Transverse colon (tissue), 4 donors: ENCODE data around the gene ELK4. TPM values are rescaled to one million over a fixed set of nuclear protein-coding genes. Genes with fewer than 3 reads are reported as not detected.

Experiments
- DNase-seq: peaks from one replicate; pipeline ENCODE4 v3.0.0-alpha.2; 2019
- H3K27ac ChIP-seq, 4 donors: fragments of 200-600 bp; sonication (generic); 2 replicates each; pipeline ENCODE4 v1.5.1; 2016 to 2018; ENCODE audit warnings: inconsistent platforms in 4 of 4
- H3K27me3 ChIP-seq: fragments of 200-600 bp; sonication (generic); 2 replicates; pipeline ENCODE4 v1.5.1; 2017; ENCODE audit warnings: inconsistent platforms
- H3K36me3 ChIP-seq, 4 donors: fragments of 200-600 bp; sonication (generic); 2 replicates each; pipeline ENCODE4 v1.5.1; 2017 to 2019; ENCODE audit warnings: inconsistent platforms in 4 of 4
- H3K4me1 ChIP-seq, 4 donors: fragments of 200-600 bp; sonication (generic); 2 replicates each; pipeline ENCODE4 v1.5.1; 2017 to 2020; ENCODE audit warnings: inconsistent platforms in 4 of 4
- H3K4me3 ChIP-seq, 4 donors: fragments of 200-600 bp; sonication (generic); 1 replicate in 1 of 4; 2 replicates in 3 of 4; pipeline versions ENCODE4 v1.5.1 to v1.6.1; 2017 to 2019; ENCODE audit warnings: inconsistent platforms in 4 of 4
- H3K9me3 ChIP-seq, 2 donors: fragments of 200-600 bp; sonication (generic); 2 replicates each; pipeline ENCODE4 v1.5.1; 2017 to 2019; ENCODE audit warnings: inconsistent platforms in 2 of 2
- EP300 ChIP-seq: sonication (generic); formaldehyde crosslinking; IDR thresholded peaks from one replicate; pipeline ENCODE4 v1.6.1; 2017; ENCODE audit warnings: antibody characterized with exemption, low read depth
- POLR2A ChIP-seq: fragments of 450-650 bp; IDR thresholded peaks from one replicate; pipeline ENCODE4 v1.6.1; 2016; ENCODE audit warnings: antibody characterized with exemption, mild to moderate bottlenecking, moderate library complexity
- POLR2AphosphoS5 ChIP-seq, 3 donors: sonication (generic); formaldehyde crosslinking; IDR thresholded peaks; one replicate each; pipeline ENCODE4 v1.6.1; 2016; ENCODE audit warnings: antibody characterized with exemption in 3 of 3
- WGBS, 2 donors: methylation state at CpG; one replicate each; pipeline ENCODE4 v1.1.5; 2018; ENCODE audit warnings: low coverage in 1 of 2; 5-methylcytosine and 5-hydroxymethylcytosine counted together
- in situ Hi-C, 4 donors: fragments of 200-750 bp; cut with MboI; loops; one replicate each; pipeline versions ENCODE4 v1.15.0 to v1.15.1; 2017; ENCODE audit warnings: low sequenced_read_pairs in 3 of 4, low pct_ligation_motif_present in 1 of 4, low pct_unique_long_range_greater_than_20kb in 1 of 4
- intact Hi-C: fragments of 100-400 bp; cut with DNase I; formaldehyde crosslinking; loops from one replicate; pipeline ENCODE4 v1.15.1; 2023; ENCODE audit warnings: low total_unique reads
- total RNA-seq, 4 donors: library from RNA; depleted of rRNA; stranded (reverse); fragments of >200 nt; gene quantifications; one replicate each; pipeline ENCODE4 v1.1.0, GENCODE V29; 2016
- TF ChIP-seq, protein P1 (sequence below), 5 experiments: fragments of 200-600 bp in 3 of 5; fragments of 450-650 bp in 2 of 5; sonication (generic) in 3 of 5; IDR thresholded peaks; 1 replicate in 2 of 5; 2 replicates in 3 of 5; pipeline ENCODE4 v1.5.1; 2016 to 2017; ENCODE audit warnings: antibody characterized with exemption in 5 of 5, inconsistent platforms in 3 of 5, mild to moderate bottlenecking in 2 of 5, moderate library complexity in 1 of 5

The ELK4 gene
- total RNA-seq, 4 donors from 2014 or later = 16.0 to 24.1 (median 19.7) TPM

DNA sequence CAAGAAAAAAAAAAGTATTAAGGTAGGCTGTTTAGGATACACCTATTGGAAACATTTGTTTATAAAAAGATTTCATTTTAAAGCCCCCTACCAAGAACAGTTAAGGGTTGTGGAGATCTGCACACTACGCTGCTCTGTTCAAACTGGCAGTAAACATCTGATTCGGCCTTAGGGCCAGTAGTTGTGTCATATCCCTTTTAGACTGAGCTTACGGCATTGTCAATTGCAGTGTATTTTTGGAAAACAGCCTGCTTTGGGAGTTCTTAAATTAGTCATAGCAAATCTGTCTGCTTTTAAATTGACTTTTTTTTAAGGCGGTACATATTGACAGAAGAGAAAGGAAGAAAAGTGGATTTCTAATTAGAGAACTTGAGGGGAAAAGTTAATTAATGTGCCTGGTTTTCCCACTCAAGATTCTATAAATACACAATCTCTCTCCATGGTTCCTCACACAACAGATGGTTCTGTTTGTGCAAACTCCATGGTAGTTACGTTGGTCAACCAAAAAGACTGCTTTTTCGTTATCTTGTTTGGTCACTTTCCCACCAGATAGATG, 1.7 kb upstream of the ELK4 start:
- Histone ChIP-seq H3K4me1 (peaks cover 12 to 32% (median 26%) of the 10 kb centered on the region in 4 donors), H3K4me3 (no peak overlapping the region), H3K36me3 (no peaks in the 10 kb centered on the region), H3K27ac (peak overlapping the region in 1 of 4 donors; percentile 99), H3K27me3 (no peaks in the 10 kb centered on the region), H3K9me3 (no peaks in the 10 kb centered on the region)
- no peak for DNase-seq
- intact Hi-C loops = loop anchor here (10.0 kb wide), 1 partner anchor 49 kb away; no protein-coding TSS in a partner anchor
- TF ChIP-seq POLR2AphosphoS5 (IDR thresholded peaks at IDR 0.05) (no peak), POLR2A (no peak), EP300 (no peak)
- TF ChIP-seq, protein P1, sequence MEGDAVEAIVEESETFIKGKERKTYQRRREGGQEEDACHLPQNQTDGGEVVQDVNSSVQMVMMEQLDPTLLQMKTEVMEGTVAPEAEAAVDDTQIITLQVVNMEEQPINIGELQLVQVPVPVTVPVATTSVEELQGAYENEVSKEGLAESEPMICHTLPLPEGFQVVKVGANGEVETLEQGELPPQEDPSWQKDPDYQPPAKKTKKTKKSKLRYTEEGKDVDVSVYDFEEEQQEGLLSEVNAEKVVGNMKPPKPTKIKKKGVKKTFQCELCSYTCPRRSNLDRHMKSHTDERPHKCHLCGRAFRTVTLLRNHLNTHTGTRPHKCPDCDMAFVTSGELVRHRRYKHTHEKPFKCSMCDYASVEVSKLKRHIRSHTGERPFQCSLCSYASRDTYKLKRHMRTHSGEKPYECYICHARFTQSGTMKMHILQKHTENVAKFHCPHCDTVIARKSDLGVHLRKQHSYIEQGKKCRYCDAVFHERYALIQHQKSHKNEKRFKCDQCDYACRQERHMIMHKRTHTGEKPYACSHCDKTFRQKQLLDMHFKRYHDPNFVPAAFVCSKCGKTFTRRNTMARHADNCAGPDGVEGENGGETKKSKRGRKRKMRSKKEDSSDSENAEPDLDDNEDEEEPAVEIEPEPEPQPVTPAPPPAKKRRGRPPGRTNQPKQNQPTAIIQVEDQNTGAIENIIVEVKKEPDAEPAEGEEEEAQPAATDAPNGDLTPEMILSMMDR (IDR thresholded peaks at IDR 0.05) = no peak
- in situ Hi-C loops = no loop called here
- 62 to 68% methylated on average over 6 of the region's 6 CpGs for WGBS, 2 donors

DNA sequence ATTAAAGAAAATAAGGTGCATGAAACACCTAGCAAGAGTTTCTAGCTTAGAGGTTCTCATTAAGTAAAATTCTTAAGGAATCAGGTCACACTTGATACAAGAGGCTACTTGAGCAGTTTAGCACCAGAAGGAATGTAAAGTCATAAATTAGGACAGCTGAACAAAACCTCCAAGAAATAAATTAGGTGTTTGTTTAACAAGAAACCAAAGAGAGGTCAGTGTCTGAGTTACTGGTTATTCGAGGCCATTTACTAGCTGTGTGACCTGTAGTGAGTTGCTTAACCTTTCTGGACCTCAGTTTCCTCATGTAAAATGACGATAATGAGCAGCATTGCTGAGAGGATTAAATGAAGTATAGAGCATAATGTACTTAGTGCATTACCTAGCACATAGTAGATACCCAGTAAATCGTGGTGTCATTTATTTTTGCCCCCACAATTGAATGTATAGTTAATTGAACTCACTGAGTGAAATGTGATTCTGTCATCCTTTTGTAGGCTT, 908 bp upstream of the ELK4 start:
- intact Hi-C loops (loop anchor here (10.0 kb wide), 1 partner anchor 48 kb away; no protein-coding TSS in a partner anchor), in situ Hi-C loops (no loop called here)
- H3K4me3 ChIP-seq = peak overlapping the region in 3 of 4 donors; percentile 76 to 97 (median 79)
- WGBS, 2 donors = 62 to 63% methylated on average over 3 of the region's 3 CpGs
- H3K27ac ChIP-seq = peak overlapping the region; percentile 97 to 100 (median 99)
- H3K4me1 ChIP-seq = peaks cover 12 to 35% (median 27%) of the 10 kb centered on the region in 4 donors
- no peaks in the 10 kb centered on the region for H3K36me3 ChIP-seq
- no peak for DNase-seq
- no peaks in the 10 kb centered on the region for H3K27me3 ChIP-seq
- H3K9me3 ChIP-seq = no peaks in the 10 kb centered on the region
- TF ChIP-seq, protein P1 (IDR thresholded peaks at IDR 0.05) = no peak
- no peak for TF ChIP-seq POLR2A
- no peak for TF ChIP-seq EP300
- no peak for TF ChIP-seq POLR2AphosphoS5 (IDR thresholded peaks at IDR 0.05)

DNA sequence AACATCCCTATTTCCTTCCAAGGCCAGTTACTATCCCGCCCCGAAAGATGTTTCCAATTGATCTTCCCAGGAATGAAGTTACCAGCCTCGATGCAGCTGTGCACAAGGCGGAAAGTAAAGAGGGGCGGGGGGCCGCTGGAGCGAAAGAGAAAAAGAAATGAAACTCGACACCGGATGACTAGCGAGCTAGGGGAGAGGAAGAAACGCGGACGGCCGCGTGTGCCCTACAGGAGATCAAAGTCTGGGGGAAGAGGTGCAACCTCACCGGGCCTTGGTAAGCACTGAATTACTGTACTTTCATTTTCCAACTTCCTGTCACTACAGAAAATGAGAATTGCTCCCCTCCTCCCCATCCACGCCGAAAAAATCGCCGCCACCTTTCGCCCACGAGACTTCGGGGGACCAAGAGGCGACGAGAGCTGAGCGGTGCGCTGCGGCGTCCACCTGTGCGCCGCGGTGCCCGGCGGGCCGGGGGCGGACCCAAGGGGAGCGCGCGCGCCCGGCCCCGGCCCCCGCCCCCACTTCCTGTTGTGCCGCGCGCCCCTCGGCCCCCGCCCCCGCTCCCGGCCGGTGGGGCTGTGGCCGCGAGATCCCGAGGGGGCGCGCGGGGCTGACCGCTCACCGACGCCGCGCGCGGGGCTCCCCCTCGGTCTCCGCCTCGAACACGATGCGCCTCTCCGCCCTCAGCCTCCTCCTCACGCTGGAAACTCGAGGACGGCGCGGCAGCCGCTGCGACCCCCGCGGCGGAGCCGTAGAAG, 622 bp downstream of the ELK4 start:
- in situ Hi-C loops = no loop called here
- H3K36me3 ChIP-seq = no peaks in the 10 kb centered on the region
- 1 to 2% methylated on average over 10 to 35 of the region's 81 CpGs for WGBS, 2 donors
- DNase-seq = peak; percentile 83
- peak overlapping the region; percentile 67 to 97 (median 78) for H3K4me3 ChIP-seq
- intact Hi-C loops = loop anchor here (10.0 kb wide), 1 partner anchor 46 kb away; no protein-coding TSS in a partner anchor
- H3K4me1 ChIP-seq = peaks cover 12 to 43% (median 34%) of the 10 kb centered on the region in 4 donors
- no peaks in the 10 kb centered on the region for H3K27me3 ChIP-seq
- TF ChIP-seq, protein P1 (IDR thresholded peaks at IDR 0.05) = no peak
- TF ChIP-seq POLR2AphosphoS5 (IDR thresholded peaks at IDR 0.05) (peak; percentile 5 to 68 (median 48)), POLR2A (peak; percentile 61)
- no peaks in the 10 kb centered on the region for H3K9me3 ChIP-seq
- peak overlapping the region; percentile 97 to 100 (median 99) for H3K27ac ChIP-seq

DNA sequence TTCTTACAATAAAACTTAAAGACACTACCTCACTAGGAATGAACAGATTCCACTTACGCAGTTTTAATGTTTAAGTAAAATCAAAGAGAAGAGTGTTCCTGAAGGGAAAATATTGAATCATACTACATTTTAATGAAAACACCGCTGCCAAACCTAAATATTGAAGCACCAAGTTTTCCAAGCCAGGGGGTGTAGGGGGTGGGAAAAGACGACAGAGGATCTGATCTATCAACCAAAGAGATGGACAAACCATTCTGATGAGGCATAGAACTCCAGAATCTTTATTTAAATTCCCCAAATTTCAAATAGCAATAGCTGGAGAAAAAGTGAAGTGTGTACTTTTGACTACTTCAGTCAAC, 1.2 kb downstream of the ELK4 start:
- Histone ChIP-seq H3K27me3 (no peaks in the 10 kb centered on the region), H3K9me3 (no peaks in the 10 kb centered on the region), H3K4me3 (peak overlapping the region; percentile 67 to 97 (median 78)), H3K27ac (peak overlapping the region; percentile 97 to 100 (median 99)), H3K4me1 (peaks cover 12 to 45% (median 34%) of the 10 kb centered on the region in 4 donors), H3K36me3 (no peaks in the 10 kb centered on the region)
- WGBS, 2 donors = 3 to 6% methylated on average over 3 of the region's 3 CpGs
- TF ChIP-seq POLR2A (no peak), POLR2AphosphoS5 (IDR thresholded peaks at IDR 0.05) (no peak), EP300 (no peak)
- TF ChIP-seq, protein P1 (IDR thresholded peaks at IDR 0.05) = no peak
- in situ Hi-C loops (no loop called here), intact Hi-C loops (loop anchor here (10.0 kb wide), 1 partner anchor 46 kb away; no protein-coding TSS in a partner anchor)
- DNase-seq = no peak
